HG03045 (cell line): Measurements from ENCODE around the gene PICALM.
"Not testable (repeated sequence)": the region's sequence is repeated elsewhere in the genome, so short reads cannot be mapped to it uniquely, and the experiment has no call there.

Source experiments
- ATAC-seq: cut with Tn5 transposase; IDR thresholded peaks from one replicate; pipeline ENCODE4 v1.9.1; 2021; ENCODE audit warnings: mild to moderate bottlenecking, moderate library complexity; ENCODE audit not compliant: unreplicated experiment

Gene PICALM

GRCh38 chr11:86002431-86002830 is 66.5 kb downstream of the PICALM start:
- ATAC-seq = no peak

- ATAC-seq = no peak
Observed at GRCh38 chr11:85991508-85991907, 77.4 kb downstream of the PICALM start.

GRCh38 chr11:85989746-85990145 is 79.1 kb downstream of the PICALM start:
- no peak for ATAC-seq

- no peak for ATAC-seq
Observed at GRCh38 chr11:85988780-85989179, 80.1 kb downstream of the PICALM start.

GRCh38 chr11:85977751-85978160 is 91.1 kb downstream of the PICALM start:
- ATAC-seq = no peak

GRCh38 chr11:85976525-85976924 is 92.4 kb downstream of the PICALM start:
- ATAC-seq = no peak

GRCh38 chr11:85974122-85974521 is 94.8 kb downstream of the PICALM start:
- ATAC-seq = no peak

- ATAC-seq = no peak
Observed at GRCh38 chr11:85970593-85970992, 98.3 kb downstream of the PICALM start.

GRCh38 chr11:85967457-85967856 is 101.4 kb downstream of the PICALM start:
- no peak for ATAC-seq

GRCh38 chr11:85965202-85965601 is 103.7 kb downstream of the PICALM start:
- no peak for ATAC-seq

GRCh38 chr11:85961930-85962363 is 106.9 kb downstream of the PICALM start:
- ATAC-seq = no peak

- no peak for ATAC-seq
Observed at GRCh38 chr11:85961130-85961529, 107.8 kb downstream of the PICALM start.

- no peak for ATAC-seq
Observed at GRCh38 chr11:85960678-85961077, 108.2 kb downstream of the PICALM start.

GRCh38 chr11:85955531-85955930 is 113.4 kb downstream of the PICALM start:
- no peak for ATAC-seq

- ATAC-seq = no peak
Observed at GRCh38 chr11:85953491-85954143, 115.3 kb downstream of the PICALM start.

GRCh38 chr11:85952108-85952485 is 116.8 kb downstream of the PICALM start:
- not testable (repeated sequence) for ATAC-seq

- ATAC-seq = no peak
Observed at GRCh38 chr11:85951428-85952107, 117.3 kb downstream of the PICALM start.

GRCh38 chr11:85951049-85951405 is 117.9 kb downstream of the PICALM start:
- no peak for ATAC-seq

- ATAC-seq = no peak
Observed at GRCh38 chr11:85950317-85951048, 118.4 kb downstream of the PICALM start.

- ATAC-seq = no peak
Observed at GRCh38 chr11:85949798-85950197, 119.1 kb downstream of the PICALM start.

- ATAC-seq = no peak
Observed at GRCh38 chr11:85948884-85949283, 120.0 kb downstream of the PICALM start.
